GM23338 (cell line): ENCODE data around the gene PRKACA.

Experiments used
- CTCF ChIP-seq, 2 experiments: fragments of 200-600 bp in 1 of 2; sonication (generic) in 1 of 2; conservative IDR thresholded peaks; 2 replicates each; pipeline versions ENCODE4 v1.5.1 to v1.6.1; 2016 to 2017; ENCODE audit warnings: antibody characterized with exemption in 2 of 2, low read depth in 2 of 2, mild to moderate bottlenecking in 2 of 2, moderate library complexity in 1 of 2
- ZNF331 ChIP-seq: fragments of 250-450 bp; sonication (Bioruptor Pico); IDR thresholded peaks from 2 replicates; pipeline ENCODE4 v1.5.0; 2020; ENCODE audit warnings: low read depth, mild to moderate bottlenecking, moderate library complexity

- TF ChIP-seq CTCF (conservative IDR thresholded peaks at IDR 0.05; ENCODE audit: low read depth in 2 of 2), result no peak
- TF ChIP-seq ZNF331, result no peak
Observed at GRCh38 chr19:14051980-14052379, 65.6 kb downstream of the PRKACA start.
